ENCODE measurements around the gene ZGPAT. TPM values are rescaled to one million over a fixed set of nuclear protein-coding genes. Genes with fewer than 3 reads are reported as not detected.

The ZGPAT gene
- total and polyA plus RNA-seq, 2 donors (not counting 3 experiments of a cell fraction or from before 2014, with no cell fraction given): 23.1 to 29.3 TPM

- H3K27me3 ChIP-seq (ENCODE audit: control insufficient read depth in 2 of 2, insufficient read depth in 2 of 2, low read length in 2 of 2): no peaks in the 10 kb centered on the region
- no peak overlapping the region for H3K27ac ChIP-seq (ENCODE audit: insufficient read depth, low read depth, low read length)
- BruUV-seq (replicated peaks): no TSS peak
- FAIRE-seq (no peak), DNase-seq (ENCODE audit: low read depth, low spot score) (no peak)
- peaks cover 36% of the 10 kb centered on the region for H3K79me2 ChIP-seq (ENCODE audit: control insufficient read depth, insufficient read depth, low read length)
- ChIA-PET CTCF (no interaction called here), POLR2A (no interaction called here)
- H3K36me3 ChIP-seq (ENCODE audit: control insufficient read depth in 2 of 2, extremely low read depth in 1 of 2, insufficient read depth in 2 of 2, low read length in 2 of 2): peaks cover 8 to 22% of the 10 kb centered on the region in 2 experiments
- no peaks in the 10 kb centered on the region for H4K20me1 ChIP-seq (replicated peaks; ENCODE audit: control insufficient read depth, extremely low read depth, insufficient read depth, low read length)
- H3K4me2 ChIP-seq (ENCODE audit: insufficient read depth, low read length): no peak overlapping the region
- peaks cover 15% of the 10 kb centered on the region for H3K4me1 ChIP-seq (ENCODE audit: control insufficient read depth, extremely low read depth, insufficient read depth, low read length)
- intact Hi-C loops (cut with micrococcal nuclease) (loop anchor here (5.0 kb wide), 2 partner anchors 77 to 253 kb away; partner anchors contain the start of genes GMEB2 and UCKL1), dilution Hi-C loops (cut with MboI; ENCODE audit: extremely low pct_ligation_motif_present, low sequenced_read_pairs) (no loop called here)
- H2AFZ ChIP-seq (ENCODE audit: low read depth, low read length): no peak overlapping the region
- H3K9me3 ChIP-seq (replicated peaks; ENCODE audit: control insufficient read depth, insufficient read depth, low read length): no peaks in the 10 kb centered on the region
- H3K4me3 ChIP-seq (replicated peaks in 1 of 3; ENCODE audit: insufficient read depth in 1 of 3, low read depth in 1 of 3, low read length in 3 of 3): no peak overlapping the region
- H3K9me1 ChIP-seq (replicated peaks; ENCODE audit: control insufficient read depth, extremely low read depth, insufficient read depth, low read length): no peaks in the 10 kb centered on the region
- H3K9ac ChIP-seq (replicated peaks; ENCODE audit: extremely low read depth, insufficient read depth, low read length): no peak overlapping the region
- TF ChIP-seq JUN (IDR thresholded peaks at IDR 0.05; ENCODE audit: borderline replicate concordance, insufficient read depth, insufficient read length, low read depth) (no peak), POLR2AphosphoS5 (IDR thresholded peaks at IDR 0.05; ENCODE audit: insufficient read depth, low read depth, low read length) (no peak), EZH2 (IDR thresholded peaks at IDR 0.05; ENCODE audit: borderline replicate concordance, low read depth, low read length, severe bottlenecking) (no peak), FOS (IDR thresholded peaks at IDR 0.05; ENCODE audit: borderline replicate concordance, insufficient read depth, low read length) (no peak), POLR2A (IDR thresholded peaks at IDR 0.05; ENCODE audit: low read depth, low read length) (no peak), MYC (IDR thresholded peaks at IDR 0.05; ENCODE audit: low read depth, low read length) (no peak), MAX (IDR thresholded peaks at IDR 0.05; ENCODE audit: insufficient read depth, insufficient read length) (no peak), GATA2 (IDR thresholded peaks at IDR 0.05; ENCODE audit: insufficient read depth, insufficient read length, low read depth, low read length) (no peak), CTCF (IDR thresholded peaks at IDR 0.05; ENCODE audit: extremely low read depth in 1 of 2, insufficient read depth in 1 of 2, low read depth in 1 of 2, low read length in 2 of 2) (no peak)
Observed at GRCh38 chr20:63704749-63705117, 3.1 kb upstream of the ZGPAT start.
